AG10803 (cell line): ENCODE results near the gene ZSWIM4.

Experiments used
- DNase-seq: peaks from one replicate; pipeline ENCODE4 v3.0.0; 2010; ENCODE audit warnings: low read depth
- H3K4me3 ChIP-seq: 2 replicates; pipeline ENCODE4 v1.5.1; 2011; ENCODE audit warnings: mild to moderate bottlenecking, low read length, control low read depth
- CTCF ChIP-seq: conservative IDR thresholded peaks from 2 replicates; pipeline ENCODE4 v1.5.1; 2011; ENCODE audit warnings: mild to moderate bottlenecking, low read length, control low read depth, inconsistent platforms

Gene ZSWIM4

DNA sequence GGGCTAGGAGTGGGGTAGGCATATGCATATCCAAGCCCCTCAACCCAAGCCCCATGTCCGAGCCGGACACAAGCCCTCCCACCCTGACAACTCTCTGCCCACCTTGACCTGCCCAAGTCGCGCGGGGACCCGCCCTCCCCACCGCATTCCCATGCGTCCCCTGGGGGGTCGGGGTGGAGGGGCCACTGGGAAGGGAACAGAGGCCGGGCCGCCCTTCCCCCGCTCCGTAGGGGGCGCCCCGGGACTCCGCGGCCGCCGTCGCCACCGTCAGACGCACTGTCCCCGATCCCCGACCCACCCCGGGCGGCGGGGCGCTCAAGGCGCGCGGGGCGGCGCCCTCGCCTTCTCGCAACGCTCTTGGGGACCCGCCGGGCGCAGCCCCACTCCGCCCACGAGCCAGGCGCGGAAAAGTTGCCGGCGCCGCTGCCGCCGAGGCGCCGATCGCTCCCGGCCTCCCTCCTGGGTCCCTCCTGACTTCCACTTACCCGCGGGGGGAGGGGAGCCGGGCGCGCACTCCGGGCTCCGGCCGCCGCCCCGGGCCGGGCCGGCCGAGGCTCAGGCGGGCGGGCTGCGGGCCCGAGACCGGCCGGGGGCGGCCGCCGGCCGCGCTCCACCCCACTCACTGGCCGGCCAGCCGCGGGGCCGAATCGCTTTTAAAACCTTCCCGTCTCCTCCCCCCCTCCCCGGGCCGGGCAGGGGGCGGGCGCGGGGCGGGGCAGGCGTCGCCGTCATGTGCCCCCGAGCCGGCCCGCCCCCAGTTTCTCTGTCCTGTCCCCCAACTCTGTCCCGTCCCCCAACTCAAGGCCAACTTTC is 47.3 kb downstream of the ZSWIM4 start:
- TF ChIP-seq CTCF, result no peak
- H3K4me3 ChIP-seq, result peak overlapping the region; percentile 99
- DNase-seq, result peak; percentile 79

- peak overlapping the region; percentile 72 for H3K4me3 ChIP-seq
- TF ChIP-seq CTCF, result no peak
- peak; percentile 54 for DNase-seq
Observed at GRCh38 chr19:13843104-13843921, 48.1 kb downstream of the ZSWIM4 start.

DNA sequence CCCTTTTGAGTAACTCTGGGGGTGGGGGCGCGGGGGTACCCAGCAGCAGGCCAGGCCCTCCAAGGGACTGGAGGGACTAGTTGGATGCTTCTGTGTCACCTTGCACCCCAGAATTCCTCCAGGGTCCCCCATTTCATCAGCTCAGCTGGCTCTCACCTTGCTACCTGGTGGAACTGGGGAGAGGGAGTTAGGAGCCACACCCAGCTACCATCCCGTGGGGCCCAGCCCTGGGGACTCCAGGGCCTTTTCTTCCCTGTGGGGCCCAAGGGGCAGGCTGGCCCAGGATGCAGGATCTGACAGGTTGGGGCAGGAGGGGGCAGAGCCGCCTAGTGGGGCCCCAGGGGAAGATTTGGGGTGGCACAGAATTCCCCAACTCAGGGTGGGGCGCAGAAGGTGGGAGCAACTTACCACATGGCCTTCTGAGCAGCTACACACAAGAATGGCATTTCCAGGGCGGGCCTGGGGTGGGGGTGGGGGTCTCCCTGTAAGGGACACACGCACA is 48.9 kb downstream of the ZSWIM4 start:
- H3K4me3 ChIP-seq, result no peak overlapping the region
- TF ChIP-seq CTCF, result no peak
- no peak for DNase-seq

DNA sequence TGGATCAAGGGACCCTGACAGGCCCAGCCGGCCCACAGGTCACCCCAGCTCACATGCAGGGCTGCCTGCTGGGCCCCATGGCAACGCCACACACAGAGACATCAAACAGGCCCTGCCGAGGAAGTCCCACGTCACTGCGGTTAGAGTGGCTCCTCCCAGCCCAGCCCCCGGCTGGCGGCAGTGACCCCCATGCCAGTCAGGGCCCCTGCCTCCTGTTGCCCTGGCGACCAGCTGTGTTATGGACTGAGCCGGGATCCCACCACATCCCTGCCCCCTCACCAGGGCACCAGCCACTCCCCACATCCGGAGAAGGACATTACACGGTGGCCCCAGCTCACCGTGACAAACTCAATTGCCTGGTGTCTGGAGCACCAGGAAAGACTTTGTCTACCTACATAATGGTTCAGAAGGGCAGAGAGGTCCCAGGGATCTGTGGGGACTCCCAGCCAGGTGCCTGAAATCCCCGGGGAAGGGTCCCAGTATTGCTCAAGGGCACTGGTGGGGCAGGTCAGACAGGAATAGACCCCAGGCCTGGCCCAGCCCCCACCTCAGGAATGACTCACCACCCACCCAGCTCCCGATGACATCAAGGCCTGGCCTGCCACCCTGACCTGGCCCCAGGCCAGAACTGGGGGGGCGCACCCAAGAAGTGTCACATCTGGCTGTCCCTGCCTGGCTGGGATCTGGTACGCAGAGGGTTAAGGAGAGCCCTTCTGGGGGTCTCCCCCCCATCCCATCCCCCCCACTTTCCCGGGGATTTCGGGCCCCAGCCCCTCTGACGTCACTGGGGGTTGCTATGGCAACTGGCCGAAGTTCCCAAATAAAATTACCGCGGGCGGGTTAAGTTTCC is 51.5 kb downstream of the ZSWIM4 start:
- peak; percentile 95 for DNase-seq

GRCh38 chr19:13847407-13848339 is 52.4 kb downstream of the ZSWIM4 start:
- H3K4me3 ChIP-seq, result peak overlapping the region; percentile 67
- DNase-seq, result peak; percentile 96
- peak; percentile 15; the same call in 1 of the 2 replicates for TF ChIP-seq CTCF

More for the DNA sequence above, 51.5 kb downstream of the ZSWIM4 start:
- peak overlapping the region; percentile 67 for H3K4me3 ChIP-seq
- TF ChIP-seq CTCF, result no peak

GRCh38 chr19:13848340-13848677 is 53.1 kb downstream of the ZSWIM4 start:
- DNase-seq, result no peak
- no peak overlapping the region for H3K4me3 ChIP-seq
- no peak for TF ChIP-seq CTCF
